ENCODE data around the gene LY6G5B. TPM values are rescaled to one million over a fixed set of nuclear protein-coding genes. Genes with fewer than 3 reads are reported as not detected.

The LY6G5B gene
- total RNA-seq, 1 donor from 2014 or later: 29.5 TPM

- intact Hi-C loops (cut with micrococcal nuclease): loop anchor here (1.0 to 5.0 kb wide), 15 partner anchors 9 to 1191 kb away; partner anchors contain the start of genes ABHD16A, C6orf47, DDX39B and HSPA1B
- DNase-seq (ENCODE audit: low spot score): no peak
- peak overlapping the region; percentile 93 for H3K4me3 Mint-ChIP-seq
- peak overlapping the region; percentile 100 for H3K27ac Mint-ChIP-seq
- no peaks in the 10 kb centered on the region for H3K27me3 Mint-ChIP-seq (ENCODE audit: insufficient read depth)
- peaks cover 42% of the 10 kb centered on the region for H3K36me3 Mint-ChIP-seq (ENCODE audit: low read depth)
- H3K4me1 Mint-ChIP-seq (ENCODE audit: low read depth): peaks cover 37% of the 10 kb centered on the region
- H3K9me3 Mint-ChIP-seq: no peaks in the 10 kb centered on the region
These were observed 18.1 kb upstream of the LY6G5B start for GRCh38 chr6:31651602-31652191.

- Mint-ChIP-seq H3K36me3 (ENCODE audit: low read depth) (peaks cover 36% of the 10 kb centered on the region), H3K4me1 (ENCODE audit: low read depth) (peaks cover 48% of the 10 kb centered on the region), H3K9me3 (no peaks in the 10 kb centered on the region), H3K4me3 (peak overlapping the region; percentile 93), H3K27me3 (ENCODE audit: insufficient read depth) (no peaks in the 10 kb centered on the region), H3K27ac (peak overlapping the region; percentile 100)
- intact Hi-C loops (cut with micrococcal nuclease): loop anchor here (1.0 to 5.0 kb wide), 15 partner anchors 7 to 1189 kb away; partner anchors contain the start of genes ABHD16A, C6orf47, DDX39B and HSPA1B
- DNase-seq (ENCODE audit: low spot score): peak; percentile 81
These were observed 16.7 kb upstream of the LY6G5B start for GRCh38 chr6:31652925-31653724.

- Mint-ChIP-seq H3K9me3 (no peaks in the 10 kb centered on the region), H3K36me3 (ENCODE audit: low read depth) (peaks cover 31% of the 10 kb centered on the region), H3K4me3 (peak overlapping the region; percentile 15), H3K27me3 (ENCODE audit: insufficient read depth) (no peaks in the 10 kb centered on the region), H3K27ac (no peak overlapping the region), H3K4me1 (ENCODE audit: low read depth) (peaks cover 57% of the 10 kb centered on the region)
- no peak for DNase-seq (ENCODE audit: low spot score)
- intact Hi-C loops (cut with micrococcal nuclease): loop anchor here (5.0 kb wide), 1 partner anchor 1188 kb away; the partner anchor contains the start of gene PSMB8
These were observed 15.0 kb upstream of the LY6G5B start for GRCh38 chr6:31654574-31655348.

DNA sequence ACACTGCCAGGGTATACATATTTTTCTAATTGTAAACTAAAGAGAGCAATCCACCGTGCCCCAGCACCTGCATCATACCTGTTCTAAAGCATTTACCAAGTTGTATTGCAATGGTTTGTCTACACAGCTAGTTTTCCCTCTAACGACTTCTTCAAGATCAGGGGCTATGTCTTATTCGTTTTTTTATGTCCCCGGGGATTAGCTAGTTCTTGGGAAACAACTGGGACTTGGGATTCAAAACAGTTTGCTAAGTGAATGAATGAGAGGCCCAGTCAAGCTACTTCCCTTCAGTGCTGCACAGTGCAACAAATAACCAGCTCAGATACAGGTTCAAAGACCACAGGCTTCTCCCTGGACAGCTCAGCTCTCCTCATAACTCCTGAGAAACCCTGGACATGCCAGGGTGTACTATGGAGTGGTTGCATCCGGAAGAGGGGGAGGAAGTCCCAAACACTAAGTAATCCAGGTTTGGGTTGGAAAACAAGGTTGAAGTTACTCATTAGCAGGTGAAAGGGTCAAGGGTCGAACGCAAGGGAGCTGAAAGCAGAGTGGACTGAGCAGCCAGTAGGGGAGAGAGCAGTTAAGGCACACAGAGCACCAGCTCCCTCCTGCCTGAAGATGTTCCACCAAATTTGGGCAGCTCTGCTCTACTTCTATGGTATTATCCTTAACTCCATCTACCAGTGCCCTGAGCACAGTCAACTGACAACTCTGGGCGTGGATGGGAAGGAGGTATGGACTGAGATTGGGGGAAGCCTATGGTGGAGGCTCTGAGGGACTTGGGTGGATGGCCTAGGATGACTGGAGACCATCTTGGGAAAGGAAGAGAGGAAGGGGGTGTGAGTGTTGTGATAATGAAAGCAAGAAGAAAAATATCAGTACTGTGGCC, 14.2 kb upstream of the LY6G5B start, which contains the start of gene APOM:
APOM (plus strand) TSS at position 546 of the 889 bp plus-strand sequence; CDS start at position 619, 73 bp downstream.
- H3K27me3 Mint-ChIP-seq (ENCODE audit: insufficient read depth): no peaks in the 10 kb centered on the region
- peak within 1 kb of the TSS; percentile 62 for H3K27ac Mint-ChIP-seq
- DNase-seq (ENCODE audit: low spot score): no peak
- peaks cover 35% of the 10 kb centered on the region for H3K36me3 Mint-ChIP-seq (ENCODE audit: low read depth)
- no peak within 1 kb of the TSS for H3K4me3 Mint-ChIP-seq
- peaks cover 62% of the 10 kb centered on the region for H3K4me1 Mint-ChIP-seq (ENCODE audit: low read depth)
- H3K9me3 Mint-ChIP-seq: no peaks in the 10 kb centered on the region
- intact Hi-C loops (cut with micrococcal nuclease): no loop called here

- Mint-ChIP-seq H3K36me3 (ENCODE audit: low read depth) (peaks cover 38% of the 10 kb centered on the region), H3K9me3 (no peaks in the 10 kb centered on the region), H3K4me1 (ENCODE audit: low read depth) (peaks cover 66% of the 10 kb centered on the region), H3K27ac (peak overlapping the region; percentile 24), H3K27me3 (ENCODE audit: insufficient read depth) (no peaks in the 10 kb centered on the region), H3K4me3 (peak overlapping the region; percentile 91)
- DNase-seq (ENCODE audit: low spot score): peak; percentile 29
- intact Hi-C loops (cut with micrococcal nuclease): no loop called here
These were observed 12.2 kb upstream of the LY6G5B start for GRCh38 chr6:31657406-31658157.

DNA sequence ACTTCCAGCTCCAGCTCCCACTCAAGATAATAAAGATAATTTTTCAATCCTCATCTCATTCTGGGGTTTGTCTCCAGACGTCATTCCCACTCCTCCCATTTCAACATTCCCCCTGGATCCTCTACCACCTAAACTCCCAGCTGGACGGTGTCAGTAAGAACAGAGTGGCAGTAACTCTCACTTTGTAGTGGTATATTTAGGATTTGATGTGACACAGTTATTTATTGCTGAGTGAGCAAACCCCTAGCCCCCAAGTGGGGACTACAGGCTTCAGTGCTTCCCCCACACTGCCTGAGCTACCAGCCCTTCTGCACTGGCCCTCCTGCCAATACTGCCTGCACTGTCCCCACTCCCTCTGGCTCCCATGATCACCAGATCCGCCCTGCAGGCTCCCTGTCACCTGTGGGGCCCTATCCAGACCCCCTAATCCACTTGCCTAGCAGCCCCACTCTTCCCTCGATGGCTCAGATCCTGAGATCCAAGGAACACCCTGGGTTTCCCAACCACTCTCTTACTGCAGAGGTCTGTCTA, 11.6 kb upstream of the LY6G5B start:
- H3K27ac Mint-ChIP-seq: peak overlapping the region; percentile 68

DNA sequence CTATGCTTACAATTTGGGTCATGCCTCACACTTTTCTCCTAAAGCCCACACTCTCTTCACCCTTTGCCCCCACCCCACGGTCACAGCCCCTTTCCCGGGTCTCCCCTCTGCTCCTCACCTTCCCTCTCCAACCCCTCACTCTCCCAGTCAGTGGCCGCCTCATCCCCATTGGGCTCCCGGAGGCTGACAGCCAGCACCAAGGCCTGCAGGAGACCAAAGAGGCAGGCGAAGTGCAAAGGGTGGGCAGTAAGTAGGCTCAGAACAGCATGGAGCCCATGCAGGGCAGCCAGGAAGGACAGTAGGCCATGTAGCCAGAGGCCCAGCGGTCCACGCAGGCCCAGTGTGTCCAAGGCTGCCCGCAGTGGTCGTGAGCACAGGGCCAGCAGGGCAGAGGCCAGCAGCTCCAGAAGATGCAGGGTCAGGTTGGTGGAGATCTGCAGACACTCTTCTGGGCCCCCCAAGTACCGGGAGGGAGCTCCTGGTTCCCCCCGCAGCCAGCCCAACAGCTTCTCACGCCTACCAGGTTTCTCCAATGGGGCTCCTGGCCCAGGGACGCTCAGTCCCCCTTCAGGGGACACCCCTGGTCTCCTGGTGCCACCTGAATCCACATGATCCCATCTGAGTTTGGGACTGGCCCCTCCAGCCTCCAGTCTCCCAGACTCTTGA, 10.7 kb upstream of the LY6G5B start:
- H3K36me3 Mint-ChIP-seq (ENCODE audit: low read depth): peaks cover 50% of the 10 kb centered on the region
- peak overlapping the region; percentile 91 for H3K4me3 Mint-ChIP-seq
- peak overlapping the region; percentile 76 for H3K27ac Mint-ChIP-seq
- DNase-seq (ENCODE audit: low spot score): no peak
- intact Hi-C loops (cut with micrococcal nuclease): no loop called here
- H3K4me1 Mint-ChIP-seq (ENCODE audit: low read depth): peaks cover 78% of the 10 kb centered on the region
- no peaks in the 10 kb centered on the region for H3K27me3 Mint-ChIP-seq (ENCODE audit: insufficient read depth)
- no peaks in the 10 kb centered on the region for H3K9me3 Mint-ChIP-seq

More for the DNA sequence above, 11.6 kb upstream of the LY6G5B start:
- DNase-seq (ENCODE audit: low spot score): no peak
- no peaks in the 10 kb centered on the region for H3K9me3 Mint-ChIP-seq
- peak overlapping the region; percentile 91 for H3K4me3 Mint-ChIP-seq
- no peaks in the 10 kb centered on the region for H3K27me3 Mint-ChIP-seq (ENCODE audit: insufficient read depth)
- intact Hi-C loops (cut with micrococcal nuclease): no loop called here
- H3K36me3 Mint-ChIP-seq (ENCODE audit: low read depth): peaks cover 43% of the 10 kb centered on the region
- peaks cover 69% of the 10 kb centered on the region for H3K4me1 Mint-ChIP-seq (ENCODE audit: low read depth)

DNA sequence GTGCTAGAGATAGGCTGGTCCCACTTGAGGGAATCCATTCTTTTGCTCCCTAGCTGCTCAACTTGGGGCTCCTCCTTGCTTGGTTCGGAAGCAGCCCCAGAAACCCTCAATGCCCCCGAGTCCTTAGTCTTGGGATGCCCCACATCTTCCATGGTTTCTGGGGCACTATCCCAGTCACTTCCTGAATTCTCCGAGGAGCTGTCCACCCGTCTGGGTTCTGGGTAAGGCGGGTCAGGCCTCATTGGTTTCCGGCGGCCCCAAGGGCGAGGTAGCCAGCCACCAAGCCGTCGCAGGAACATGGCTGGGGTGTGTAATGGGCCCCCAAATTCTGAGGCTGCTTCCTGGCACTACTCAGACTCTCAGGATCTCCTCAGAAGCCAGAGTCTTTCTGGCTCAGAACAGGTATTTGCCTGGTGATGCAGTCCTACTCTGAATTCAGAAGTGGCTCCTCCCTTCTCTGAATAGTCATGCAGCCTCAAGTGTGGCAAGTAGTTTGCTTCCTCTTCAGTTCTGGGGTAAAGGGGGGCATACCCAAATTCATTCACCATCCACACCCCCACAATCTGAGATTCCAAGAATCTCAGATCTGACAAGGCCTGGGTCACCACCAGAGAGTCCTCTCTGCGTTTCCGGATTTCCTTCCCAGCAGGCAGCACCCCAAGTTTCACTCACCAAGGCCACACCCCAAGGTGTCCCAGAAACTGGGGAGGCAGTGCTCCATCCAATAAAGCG, 10.0 kb upstream of the LY6G5B start:
- DNase-seq (ENCODE audit: low spot score): peak; percentile 36
- no peaks in the 10 kb centered on the region for H3K27me3 Mint-ChIP-seq (ENCODE audit: insufficient read depth)
- H3K9me3 Mint-ChIP-seq: no peaks in the 10 kb centered on the region
- H3K36me3 Mint-ChIP-seq (ENCODE audit: low read depth): peaks cover 55% of the 10 kb centered on the region
- H3K27ac Mint-ChIP-seq: peak overlapping the region; percentile 76
- peak overlapping the region; percentile 91 for H3K4me3 Mint-ChIP-seq
- peaks cover 85% of the 10 kb centered on the region for H3K4me1 Mint-ChIP-seq (ENCODE audit: low read depth)
- intact Hi-C loops (cut with micrococcal nuclease): loop anchor here (1.0 to 10.0 kb wide), 3 partner anchors 8 to 1545 kb away; partner anchors contain the start of genes BAG6, HSD17B8, RING1 and RXRB

GRCh38 chr6:31660381-31661261, 9.2 kb upstream of the LY6G5B start, which contains the start of gene C6orf47:
C6orf47 (minus strand) TSS chr6:31660778; CDS start chr6:31659947, 831 bp downstream.
- H3K36me3 Mint-ChIP-seq (ENCODE audit: low read depth): peaks cover 53% of the 10 kb centered on the region
- H3K9me3 Mint-ChIP-seq: no peaks in the 10 kb centered on the region
- H3K4me3 Mint-ChIP-seq: peak within 1 kb of the TSS; percentile 91
- no peaks in the 10 kb centered on the region for H3K27me3 Mint-ChIP-seq (ENCODE audit: insufficient read depth)
- DNase-seq (ENCODE audit: low spot score): peak; percentile 69
- intact Hi-C loops (cut with micrococcal nuclease): loop anchor here (1.0 to 10.0 kb wide), 3 partner anchors 8 to 1544 kb away; partner anchors contain the start of genes BAG6, HSD17B8, RING1 and RXRB
- peak within 1 kb of the TSS; percentile 80 for H3K27ac Mint-ChIP-seq
- peaks cover 79% of the 10 kb centered on the region for H3K4me1 Mint-ChIP-seq (ENCODE audit: low read depth)

Measured in activated T-helper 1 cell treated with anti-CD3 and anti-CD28 coated beads, Interleukin-12 subunit alpha, Interleukin-12 subunit beta, Interleukin-2, Interleukin-4 antibody, amounts not matched to agents 30 ng/mL and 10 ng/mL and 1 ng/mL, durations not matched to agents 14 hours and 24 hours and 36 hours (primary cell).